Ishikawa (cell line): ENCODE data around the gene EIF2B1.

Source experiments
- CREB1 ChIP-seq: IDR thresholded peaks from 2 replicates; pipeline ENCODE4 v1.6.1; 2012; ENCODE audit warnings: low read depth
- FOXM1 ChIP-seq: IDR thresholded peaks from 2 replicates; pipeline ENCODE4 v1.6.1; 2012; ENCODE audit warnings: low read depth, borderline replicate concordance
- MAX ChIP-seq: IDR thresholded peaks from 2 replicates; pipeline ENCODE4 v1.6.1; 2012
- NFIC ChIP-seq: IDR thresholded peaks from 2 replicates; pipeline ENCODE4 v1.6.1; 2012
- TAF1 ChIP-seq: IDR thresholded peaks from 2 replicates; pipeline ENCODE4 v1.6.1; 2012; ENCODE audit warnings: low read depth, mild to moderate bottlenecking
- YY1 ChIP-seq: IDR thresholded peaks from 2 replicates; pipeline ENCODE4 v1.6.1; 2012; ENCODE audit warnings: low read depth

GRCh38 chr12:123655420-123655819 is 21.9 kb upstream of the EIF2B1 start:
- TF ChIP-seq MAX = no peak
- TF ChIP-seq YY1 = no peak
- TF ChIP-seq CREB1 = no peak
- no peak for TF ChIP-seq TAF1
- no peak for TF ChIP-seq FOXM1
- TF ChIP-seq NFIC = no peak
